Stimulated activated naive CD8-positive, alpha-beta T cell treated with anti-CD3 and anti-CD28 coated beads, Interleukin-15, Interleukin-2, amounts not matched to agents 100 ng/mL and 50 ng/mL, for 24 hours (primary cell): Measurements from ENCODE around the gene LAMA5.

Source experiments
- H3K27ac Mint-ChIP-seq: one replicate; pipeline ENCODE4 v1.8.0; 2021; ENCODE audit warnings: mild to moderate bottlenecking, mixed read lengths
- H3K27me3 Mint-ChIP-seq: one replicate; pipeline ENCODE4 v1.8.0; 2021; ENCODE audit warnings: mixed read lengths
- H3K36me3 Mint-ChIP-seq: one replicate; pipeline ENCODE4 v1.8.0; 2021; ENCODE audit warnings: low read depth, mixed read lengths
- H3K4me1 Mint-ChIP-seq: one replicate; pipeline ENCODE4 v1.8.0; 2021; ENCODE audit warnings: low read depth, mixed read lengths
- H3K4me3 Mint-ChIP-seq: one replicate; pipeline ENCODE4 v1.8.0; 2021; ENCODE audit warnings: mild to moderate bottlenecking, mixed read lengths
- H3K9me3 Mint-ChIP-seq: one replicate; pipeline ENCODE4 v1.8.0; 2021; ENCODE audit warnings: mixed read lengths

LAMA5 gene

GRCh38 chr20:62302341-62303061 is 64.6 kb downstream of the LAMA5 start, which contains the start of gene ADRM1:
ADRM1 (plus strand) TSS chr20:62302997; CDS start chr20:62303569, 572 bp downstream.
- Mint-ChIP-seq H3K36me3 (peaks cover 25% of the 10 kb centered on the region), H3K4me1 (peaks cover 23% of the 10 kb centered on the region)

GRCh38 chr20:62301773-62302340 is 65.3 kb downstream of the LAMA5 start:
- H3K27ac Mint-ChIP-seq: peak overlapping the region; percentile 96
- no peaks in the 10 kb centered on the region for H3K27me3 Mint-ChIP-seq
- peaks cover 25% of the 10 kb centered on the region for H3K36me3 Mint-ChIP-seq
- H3K4me3 Mint-ChIP-seq: peak overlapping the region; percentile 86
- H3K9me3 Mint-ChIP-seq: no peaks in the 10 kb centered on the region
- peaks cover 23% of the 10 kb centered on the region for H3K4me1 Mint-ChIP-seq

More at GRCh38 chr20:62302341-62303061, 64.6 kb downstream of the LAMA5 start, which contains the start of gene ADRM1:
- no peaks in the 10 kb centered on the region for H3K27me3 Mint-ChIP-seq
- peak within 1 kb of the TSS; percentile 95 for H3K4me3 Mint-ChIP-seq
- H3K9me3 Mint-ChIP-seq: no peaks in the 10 kb centered on the region
- peak within 1 kb of the TSS; percentile 96 for H3K27ac Mint-ChIP-seq

- Mint-ChIP-seq H3K27me3 (no peaks in the 10 kb centered on the region), H3K36me3 (peaks cover 24% of the 10 kb centered on the region), H3K9me3 (no peaks in the 10 kb centered on the region), H3K4me3 (peak overlapping the region; percentile 61), H3K4me1 (peaks cover 23% of the 10 kb centered on the region), H3K27ac (no peak overlapping the region)
These were observed 65.9 kb downstream of the LAMA5 start for GRCh38 chr20:62301111-62301668.

GRCh38 chr20:62300319-62300718 is 66.8 kb downstream of the LAMA5 start:
- H3K27ac Mint-ChIP-seq: no peak overlapping the region
- H3K27me3 Mint-ChIP-seq: no peaks in the 10 kb centered on the region
- H3K9me3 Mint-ChIP-seq: no peaks in the 10 kb centered on the region
- peaks cover 19% of the 10 kb centered on the region for H3K4me1 Mint-ChIP-seq
- H3K4me3 Mint-ChIP-seq: no peak overlapping the region
- peaks cover 21% of the 10 kb centered on the region for H3K36me3 Mint-ChIP-seq

GRCh38 chr20:62299666-62300236 is 67.4 kb downstream of the LAMA5 start:
- Mint-ChIP-seq H3K36me3 (peaks cover 16% of the 10 kb centered on the region), H3K9me3 (no peaks in the 10 kb centered on the region), H3K27me3 (no peaks in the 10 kb centered on the region), H3K4me3 (no peak overlapping the region), H3K4me1 (peaks cover 14% of the 10 kb centered on the region), H3K27ac (no peak overlapping the region)

GRCh38 chr20:62298577-62299249 is 68.4 kb downstream of the LAMA5 start:
- Mint-ChIP-seq H3K9me3 (no peaks in the 10 kb centered on the region), H3K4me3 (no peak overlapping the region), H3K27me3 (no peaks in the 10 kb centered on the region), H3K27ac (no peak overlapping the region), H3K36me3 (peaks cover 8% of the 10 kb centered on the region), H3K4me1 (peaks cover 4% of the 10 kb centered on the region)

GRCh38 chr20:62297449-62298227 is 69.5 kb downstream of the LAMA5 start:
- Mint-ChIP-seq H3K4me3 (no peak overlapping the region), H3K9me3 (no peaks in the 10 kb centered on the region), H3K27me3 (no peaks in the 10 kb centered on the region), H3K4me1 (peaks cover 4% of the 10 kb centered on the region), H3K27ac (no peak overlapping the region), H3K36me3 (peaks cover 8% of the 10 kb centered on the region)

GRCh38 chr20:62296724-62297448 is 70.2 kb downstream of the LAMA5 start:
- Mint-ChIP-seq H3K27ac (no peak overlapping the region), H3K36me3 (peaks cover 12% of the 10 kb centered on the region), H3K4me3 (no peak overlapping the region), H3K4me1 (peaks cover 7% of the 10 kb centered on the region), H3K9me3 (no peaks in the 10 kb centered on the region), H3K27me3 (no peaks in the 10 kb centered on the region)

- H3K4me3 Mint-ChIP-seq: no peak overlapping the region
- no peaks in the 10 kb centered on the region for H3K27me3 Mint-ChIP-seq
- no peak overlapping the region for H3K27ac Mint-ChIP-seq
- peaks cover 12% of the 10 kb centered on the region for H3K36me3 Mint-ChIP-seq
- peaks cover 4% of the 10 kb centered on the region for H3K4me1 Mint-ChIP-seq
- no peaks in the 10 kb centered on the region for H3K9me3 Mint-ChIP-seq
These were observed 72.6 kb downstream of the LAMA5 start for GRCh38 chr20:62294516-62294915.

- Mint-ChIP-seq H3K4me3 (no peak overlapping the region), H3K36me3 (peaks cover 14% of the 10 kb centered on the region), H3K27me3 (no peaks in the 10 kb centered on the region), H3K27ac (no peak overlapping the region), H3K9me3 (no peaks in the 10 kb centered on the region), H3K4me1 (peaks cover 4% of the 10 kb centered on the region)
These were observed 73.2 kb downstream of the LAMA5 start for GRCh38 chr20:62293946-62294345.

- Mint-ChIP-seq H3K36me3 (peaks cover 19% of the 10 kb centered on the region), H3K27ac (no peak overlapping the region), H3K4me3 (no peak overlapping the region), H3K27me3 (no peaks in the 10 kb centered on the region), H3K4me1 (peaks cover 4% of the 10 kb centered on the region), H3K9me3 (no peaks in the 10 kb centered on the region)
These were observed 73.9 kb downstream of the LAMA5 start for GRCh38 chr20:62293111-62293784.

- Mint-ChIP-seq H3K27me3 (no peaks in the 10 kb centered on the region), H3K27ac (no peak overlapping the region), H3K4me3 (no peak overlapping the region)
These were observed 75.0 kb downstream of the LAMA5 start for GRCh38 chr20:62292108-62292507.

GRCh38 chr20:62291251-62292066 is 75.7 kb downstream of the LAMA5 start:
- Mint-ChIP-seq H3K4me1 (peaks cover 4% of the 10 kb centered on the region), H3K27ac (no peak overlapping the region), H3K27me3 (no peaks in the 10 kb centered on the region), H3K4me3 (no peak overlapping the region), H3K36me3 (peaks cover 19% of the 10 kb centered on the region), H3K9me3 (no peaks in the 10 kb centered on the region)

More at GRCh38 chr20:62292108-62292507, 75.0 kb downstream of the LAMA5 start:
- Mint-ChIP-seq H3K4me1 (peaks cover 4% of the 10 kb centered on the region), H3K36me3 (peaks cover 19% of the 10 kb centered on the region), H3K9me3 (no peaks in the 10 kb centered on the region)
